Prostate gland (tissue), 2 donors: ENCODE measurements around the gene SNAI3.

Experiments used
- POLR2A ChIP-seq: fragments of 450-650 bp; IDR thresholded peaks from one replicate; pipeline ENCODE4 v1.6.1; 2016; ENCODE audit warnings: antibody characterized with exemption, mild to moderate bottlenecking
- POLR2AphosphoS5 ChIP-seq: sonication (generic); formaldehyde crosslinking; IDR thresholded peaks from one replicate; pipeline ENCODE4 v1.6.1; 2017; ENCODE audit warnings: antibody characterized with exemption
- TF ChIP-seq, protein P1 (sequence below), 4 experiments: fragments of 200-600 bp in 2 of 4; fragments of 450-650 bp in 2 of 4; sonication (generic) in 2 of 4; IDR thresholded peaks; 1 replicate in 3 of 4; 2 replicates in 1 of 4; pipeline ENCODE4 v1.5.1; 2016 to 2019; ENCODE audit warnings: antibody characterized with exemption in 4 of 4, mild to moderate bottlenecking in 2 of 4, moderate library complexity in 2 of 4

DNA sequence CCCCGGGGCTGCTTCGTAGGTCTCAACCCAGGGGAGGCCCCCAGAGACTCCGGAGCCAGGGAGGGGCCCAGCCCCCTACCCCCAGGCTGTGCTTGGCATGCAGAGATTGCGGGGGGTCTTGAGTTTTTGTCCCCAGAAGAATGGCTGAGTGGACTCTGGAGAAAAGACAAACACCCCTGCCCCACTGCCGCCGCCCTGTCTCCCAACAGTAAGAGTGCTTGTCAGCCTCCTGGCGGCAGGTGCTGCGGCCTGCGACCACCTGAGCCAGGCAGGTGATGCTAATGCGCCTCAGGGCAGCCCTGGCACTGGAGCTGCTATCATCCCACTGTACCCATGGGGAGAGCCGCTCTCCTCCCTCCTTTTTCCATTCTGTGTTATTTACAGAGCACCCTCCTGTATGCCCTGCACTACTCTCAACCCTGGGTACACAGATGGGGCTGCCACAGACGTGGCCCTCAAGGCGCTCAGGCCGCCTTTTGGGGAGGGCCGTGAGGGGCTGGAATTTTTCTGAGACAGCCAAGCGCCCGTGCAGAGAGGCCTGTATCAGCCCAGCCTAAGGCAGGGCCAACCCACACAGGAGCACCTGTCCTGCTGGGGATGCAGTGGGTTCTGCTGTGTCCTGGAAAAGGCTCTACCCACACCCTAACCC lies 50.5 kb downstream of the SNAI3 start:
- TF ChIP-seq, protein P1, sequence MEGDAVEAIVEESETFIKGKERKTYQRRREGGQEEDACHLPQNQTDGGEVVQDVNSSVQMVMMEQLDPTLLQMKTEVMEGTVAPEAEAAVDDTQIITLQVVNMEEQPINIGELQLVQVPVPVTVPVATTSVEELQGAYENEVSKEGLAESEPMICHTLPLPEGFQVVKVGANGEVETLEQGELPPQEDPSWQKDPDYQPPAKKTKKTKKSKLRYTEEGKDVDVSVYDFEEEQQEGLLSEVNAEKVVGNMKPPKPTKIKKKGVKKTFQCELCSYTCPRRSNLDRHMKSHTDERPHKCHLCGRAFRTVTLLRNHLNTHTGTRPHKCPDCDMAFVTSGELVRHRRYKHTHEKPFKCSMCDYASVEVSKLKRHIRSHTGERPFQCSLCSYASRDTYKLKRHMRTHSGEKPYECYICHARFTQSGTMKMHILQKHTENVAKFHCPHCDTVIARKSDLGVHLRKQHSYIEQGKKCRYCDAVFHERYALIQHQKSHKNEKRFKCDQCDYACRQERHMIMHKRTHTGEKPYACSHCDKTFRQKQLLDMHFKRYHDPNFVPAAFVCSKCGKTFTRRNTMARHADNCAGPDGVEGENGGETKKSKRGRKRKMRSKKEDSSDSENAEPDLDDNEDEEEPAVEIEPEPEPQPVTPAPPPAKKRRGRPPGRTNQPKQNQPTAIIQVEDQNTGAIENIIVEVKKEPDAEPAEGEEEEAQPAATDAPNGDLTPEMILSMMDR (IDR thresholded peaks at IDR 0.05), result no peak
- no peak for TF ChIP-seq POLR2AphosphoS5
- no peak for TF ChIP-seq POLR2A
